Activated CD8-positive, alpha-beta memory T cell treated with anti-CD3 and anti-CD28 coated beads, Interleukin-2, amount 10 ng/mL, durations not matched to agents 7 days and 5 days (primary cell): Measurements from ENCODE around the gene AJAP1. TPM values are rescaled to one million over a fixed set of nuclear protein-coding genes. Genes with fewer than 3 reads are reported as not detected.

Experiments used
- ATAC-seq: fragments of 150-1000 bp; cut with Tn5 transposase; one replicate; pipeline ENCODE4 v1.10.0; 2021; ENCODE audit warnings: moderate library complexity
- CTCF ChIA-PET: fragments of 350-600 bp; sonication (Branson Sonifier 250); formaldehyde crosslinking; loops from one replicate; lab custom pipeline; 2021; ENCODE audit warnings: antibody characterized with exemption; lab: Charles Lee
- DNase-seq: peaks from one replicate; pipeline ENCODE4 v3.0.0-alpha.2; 2020
- H3K27ac Mint-ChIP-seq: one replicate; pipeline ENCODE4 v1.8.0; 2021; ENCODE audit warnings: mild to moderate bottlenecking, mixed read lengths
- H3K27me3 Mint-ChIP-seq: one replicate; pipeline ENCODE4 v1.8.0; 2021; ENCODE audit warnings: mixed read lengths
- H3K36me3 Mint-ChIP-seq: one replicate; pipeline ENCODE4 v1.8.0; 2021; ENCODE audit warnings: mild to moderate bottlenecking, mixed read lengths
- H3K4me1 Mint-ChIP-seq: one replicate; pipeline ENCODE4 v1.8.0; 2021; ENCODE audit warnings: mixed read lengths
- H3K4me3 Mint-ChIP-seq: one replicate; pipeline ENCODE4 v1.8.0; 2021; ENCODE audit warnings: mild to moderate bottlenecking, moderate library complexity, mixed read lengths
- H3K9me3 Mint-ChIP-seq: one replicate; pipeline ENCODE4 v1.8.0; 2022; ENCODE audit warnings: low read depth, mixed read lengths
- total RNA-seq, 2 experiments: library from RNA; stranded (reverse); gene quantifications; one replicate each; pipeline ENCODE4 v1.2.3, GENCODE V29; 2021

Gene AJAP1
- total RNA-seq, 2 experiments from 2014 or later: not detected

- ATAC-seq (no peak), DNase-seq (no peak)
- H3K9me3 Mint-ChIP-seq: no peaks in the 10 kb centered on the region
- no peak overlapping the region for H3K4me3 Mint-ChIP-seq
- H3K27ac Mint-ChIP-seq: no peak overlapping the region
- no peaks in the 10 kb centered on the region for H3K36me3 Mint-ChIP-seq
- no peaks in the 10 kb centered on the region for H3K4me1 Mint-ChIP-seq
- CTCF ChIA-PET: no interaction called here
- no peaks in the 10 kb centered on the region for H3K27me3 Mint-ChIP-seq
Observed at GRCh38 chr1:4696753-4697152, 42.3 kb downstream of the AJAP1 start.

- Mint-ChIP-seq H3K36me3 (no peaks in the 10 kb centered on the region), H3K27me3 (no peaks in the 10 kb centered on the region), H3K27ac (no peak overlapping the region), H3K9me3 (no peaks in the 10 kb centered on the region), H3K4me3 (no peak overlapping the region), H3K4me1 (no peaks in the 10 kb centered on the region)
- no peak for DNase-seq
- CTCF ChIA-PET: no interaction called here
- ATAC-seq: no peak
Observed at GRCh38 chr1:4697801-4698200, 43.4 kb downstream of the AJAP1 start.

GRCh38 chr1:4698911-4699310 lies 44.5 kb downstream of the AJAP1 start:
- Mint-ChIP-seq H3K27me3 (no peaks in the 10 kb centered on the region), H3K4me3 (no peak overlapping the region), H3K9me3 (no peaks in the 10 kb centered on the region), H3K36me3 (no peaks in the 10 kb centered on the region), H3K27ac (no peak overlapping the region), H3K4me1 (no peaks in the 10 kb centered on the region)
- ATAC-seq (no peak), DNase-seq (no peak)
- CTCF ChIA-PET: no interaction called here

GRCh38 chr1:4699376-4700301 lies 45.2 kb downstream of the AJAP1 start:
- H3K27ac Mint-ChIP-seq: no peak overlapping the region

GRCh38 chr1:4700801-4701200 lies 46.4 kb downstream of the AJAP1 start:
- CTCF ChIA-PET: no interaction called here
- Mint-ChIP-seq H3K9me3 (no peaks in the 10 kb centered on the region), H3K4me1 (no peaks in the 10 kb centered on the region), H3K27me3 (no peaks in the 10 kb centered on the region), H3K4me3 (no peak overlapping the region), H3K27ac (no peak overlapping the region), H3K36me3 (no peaks in the 10 kb centered on the region)
- DNase-seq (no peak), ATAC-seq (no peak)

More at GRCh38 chr1:4699376-4700301, 45.2 kb downstream of the AJAP1 start:
- ATAC-seq (no peak), DNase-seq (no peak)
- H3K9me3 Mint-ChIP-seq: no peaks in the 10 kb centered on the region
- no peaks in the 10 kb centered on the region for H3K36me3 Mint-ChIP-seq
- H3K27me3 Mint-ChIP-seq: no peaks in the 10 kb centered on the region
- CTCF ChIA-PET: no interaction called here
- no peak overlapping the region for H3K4me3 Mint-ChIP-seq
- H3K4me1 Mint-ChIP-seq: no peaks in the 10 kb centered on the region

- Mint-ChIP-seq H3K9me3 (no peaks in the 10 kb centered on the region), H3K36me3 (no peaks in the 10 kb centered on the region), H3K4me1 (no peaks in the 10 kb centered on the region), H3K27ac (no peak overlapping the region), H3K4me3 (no peak overlapping the region), H3K27me3 (no peaks in the 10 kb centered on the region)
- DNase-seq (no peak), ATAC-seq (no peak)
- CTCF ChIA-PET: no interaction called here
Observed at GRCh38 chr1:4701276-4701675, 46.9 kb downstream of the AJAP1 start.

GRCh38 chr1:4702464-4702863 lies 48.1 kb downstream of the AJAP1 start:
- Mint-ChIP-seq H3K4me1 (no peaks in the 10 kb centered on the region), H3K9me3 (no peaks in the 10 kb centered on the region), H3K36me3 (no peaks in the 10 kb centered on the region), H3K27ac (no peak overlapping the region), H3K27me3 (no peaks in the 10 kb centered on the region), H3K4me3 (no peak overlapping the region)
- CTCF ChIA-PET: no interaction called here
- no peak for ATAC-seq
- no peak for DNase-seq

- no peak for ATAC-seq
Observed at GRCh38 chr1:4702932-4703331, 48.5 kb downstream of the AJAP1 start.

GRCh38 chr1:4703646-4704045 lies 49.2 kb downstream of the AJAP1 start:
- H3K27me3 Mint-ChIP-seq: no peaks in the 10 kb centered on the region
- H3K4me1 Mint-ChIP-seq: no peaks in the 10 kb centered on the region
- CTCF ChIA-PET: no interaction called here
- no peaks in the 10 kb centered on the region for H3K9me3 Mint-ChIP-seq
- DNase-seq (no peak), ATAC-seq (no peak)
- H3K36me3 Mint-ChIP-seq: no peaks in the 10 kb centered on the region
- H3K4me3 Mint-ChIP-seq: no peak overlapping the region
- no peak overlapping the region for H3K27ac Mint-ChIP-seq

More at GRCh38 chr1:4702932-4703331, 48.5 kb downstream of the AJAP1 start:
- Mint-ChIP-seq H3K27ac (no peak overlapping the region), H3K4me3 (no peak overlapping the region), H3K4me1 (no peaks in the 10 kb centered on the region), H3K27me3 (no peaks in the 10 kb centered on the region), H3K36me3 (no peaks in the 10 kb centered on the region), H3K9me3 (no peaks in the 10 kb centered on the region)
- no peak for DNase-seq
- CTCF ChIA-PET: no interaction called here

- DNase-seq (no peak), ATAC-seq (no peak)
- CTCF ChIA-PET: no interaction called here
- Mint-ChIP-seq H3K27ac (no peak overlapping the region), H3K27me3 (peaks cover 7% of the 10 kb centered on the region), H3K4me1 (no peaks in the 10 kb centered on the region), H3K9me3 (peaks cover 2% of the 10 kb centered on the region), H3K36me3 (no peaks in the 10 kb centered on the region), H3K4me3 (no peak overlapping the region)
Observed at GRCh38 chr1:4708840-4709507, 54.6 kb downstream of the AJAP1 start.

GRCh38 chr1:4709641-4710040 lies 55.2 kb downstream of the AJAP1 start:
- DNase-seq (no peak), ATAC-seq (no peak)
- peaks cover 7% of the 10 kb centered on the region for H3K27me3 Mint-ChIP-seq
- no peak overlapping the region for H3K4me3 Mint-ChIP-seq
- H3K4me1 Mint-ChIP-seq: no peaks in the 10 kb centered on the region
- H3K27ac Mint-ChIP-seq: no peak overlapping the region
- H3K36me3 Mint-ChIP-seq: no peaks in the 10 kb centered on the region
- CTCF ChIA-PET: no interaction called here
- peaks cover 2% of the 10 kb centered on the region for H3K9me3 Mint-ChIP-seq

GRCh38 chr1:4710592-4711415 lies 56.4 kb downstream of the AJAP1 start:
- H3K27ac Mint-ChIP-seq: no peak overlapping the region
- no peak for DNase-seq
- no peaks in the 10 kb centered on the region for H3K36me3 Mint-ChIP-seq
- CTCF ChIA-PET: no interaction called here
- peaks cover 2% of the 10 kb centered on the region for H3K9me3 Mint-ChIP-seq
- ATAC-seq: no peak
- peaks cover 7% of the 10 kb centered on the region for H3K27me3 Mint-ChIP-seq
- no peaks in the 10 kb centered on the region for H3K4me1 Mint-ChIP-seq
- no peak overlapping the region for H3K4me3 Mint-ChIP-seq

- Mint-ChIP-seq H3K4me3 (no peak overlapping the region), H3K36me3 (no peaks in the 10 kb centered on the region), H3K27me3 (peaks cover 7% of the 10 kb centered on the region), H3K9me3 (peaks cover 5% of the 10 kb centered on the region), H3K27ac (no peak overlapping the region), H3K4me1 (no peaks in the 10 kb centered on the region)
- ATAC-seq: no peak
- CTCF ChIA-PET: no interaction called here
- no peak for DNase-seq
Observed at GRCh38 chr1:4711416-4712275, 57.2 kb downstream of the AJAP1 start.
